Lower lobe of right lung (tissue), 2 donors: ENCODE measurements around the gene IFT122. TPM values are rescaled to one million over a fixed set of nuclear protein-coding genes. Genes with fewer than 3 reads are reported as not detected.
A peak's percentile ranks its signal among the peaks of the same experiment; 100 is the strongest.

Source experiments
- ATAC-seq, 2 donors: fragments of 200-7000 bp; cut with Tn5 transposase; one replicate each; pipeline ENCODE4 v1.9.1; 2020 to 2022; ENCODE audit warnings: mild to moderate bottlenecking in 2 of 2, moderate library complexity in 2 of 2
- DNase-seq: peaks from one replicate; pipeline ENCODE4 v3.0.0-alpha.2; 2020
- H3K27ac ChIP-seq: fragments of 200-600 bp; one replicate; pipeline ENCODE4 v1.8.0; 2022
- H3K27me3 ChIP-seq: fragments of 200-600 bp; one replicate; pipeline ENCODE4 v1.8.0; 2022; ENCODE audit warnings: low read depth
- H3K36me3 ChIP-seq: fragments of 200-600 bp; one replicate; pipeline ENCODE4 v1.8.0; 2022; ENCODE audit warnings: mild to moderate bottlenecking
- H3K4me1 ChIP-seq: fragments of 200-600 bp; one replicate; pipeline ENCODE4 v1.8.0; 2022
- H3K4me3 ChIP-seq: fragments of 200-600 bp; one replicate; pipeline ENCODE4 v1.8.0; 2022; ENCODE audit warnings: mild to moderate bottlenecking
- H3K9me3 ChIP-seq: fragments of 200-600 bp; one replicate; pipeline ENCODE4 v1.8.0; 2022
- intact Hi-C: fragments of 100-400 bp; cut with DNase I; formaldehyde crosslinking; loops from one replicate; pipeline ENCODE4 v1.11.0; 2022
- total RNA-seq: library from RNA; stranded (reverse); fragmentation: NEBNext Ultra II Directional; extraction: Animal tissue kit (Norgen Biotek cat#: 25700); gene quantifications from one replicate; pipeline ENCODE4 v1.2.1, GENCODE V29; 2021
- TF ChIP-seq, protein P1 (sequence below): fragments of 200-600 bp; IDR thresholded peaks from one replicate; pipeline ENCODE4 v1.8.0; 2022; ENCODE audit warnings: antibody characterized with exemption, mild to moderate bottlenecking
- donor health status: DM: no; HTN: yes; CAD: no; lungs with severe emphysema.

Gene IFT122
- total RNA-seq, 1 donor from 2014 or later = 29.9 TPM

DNA sequence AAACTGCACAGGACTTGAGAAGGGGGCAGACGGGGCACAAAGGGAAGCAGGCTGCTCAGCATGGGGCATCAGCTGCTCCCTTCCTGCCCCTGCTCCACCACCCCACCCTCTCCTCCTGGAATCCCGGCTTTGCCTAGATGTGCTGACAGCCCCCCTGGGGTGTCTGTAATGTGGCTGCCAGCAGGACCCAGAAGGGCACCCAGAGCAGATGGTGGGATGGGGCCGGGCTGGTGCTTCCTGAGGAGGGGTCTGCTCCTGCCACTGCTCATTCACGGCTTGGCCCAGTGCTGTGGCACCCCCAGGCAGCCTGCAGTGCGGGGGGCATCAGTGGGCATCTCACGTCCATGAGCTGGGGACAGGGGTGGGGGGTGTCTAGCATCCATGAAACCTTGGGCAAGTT lies 113.1 kb downstream of the IFT122 start:
- Histone ChIP-seq H3K9me3 (no peaks in the 10 kb centered on the region), H3K27me3 (no peaks in the 10 kb centered on the region), H3K4me3 (no peak overlapping the region), H3K4me1 (peaks cover 33% of the 10 kb centered on the region), H3K27ac (no peak overlapping the region), H3K36me3 (peaks cover 32% of the 10 kb centered on the region)
- intact Hi-C loops = no loop called here
- DNase-seq = no peak
- no peak for ATAC-seq
- TF ChIP-seq, protein P1, sequence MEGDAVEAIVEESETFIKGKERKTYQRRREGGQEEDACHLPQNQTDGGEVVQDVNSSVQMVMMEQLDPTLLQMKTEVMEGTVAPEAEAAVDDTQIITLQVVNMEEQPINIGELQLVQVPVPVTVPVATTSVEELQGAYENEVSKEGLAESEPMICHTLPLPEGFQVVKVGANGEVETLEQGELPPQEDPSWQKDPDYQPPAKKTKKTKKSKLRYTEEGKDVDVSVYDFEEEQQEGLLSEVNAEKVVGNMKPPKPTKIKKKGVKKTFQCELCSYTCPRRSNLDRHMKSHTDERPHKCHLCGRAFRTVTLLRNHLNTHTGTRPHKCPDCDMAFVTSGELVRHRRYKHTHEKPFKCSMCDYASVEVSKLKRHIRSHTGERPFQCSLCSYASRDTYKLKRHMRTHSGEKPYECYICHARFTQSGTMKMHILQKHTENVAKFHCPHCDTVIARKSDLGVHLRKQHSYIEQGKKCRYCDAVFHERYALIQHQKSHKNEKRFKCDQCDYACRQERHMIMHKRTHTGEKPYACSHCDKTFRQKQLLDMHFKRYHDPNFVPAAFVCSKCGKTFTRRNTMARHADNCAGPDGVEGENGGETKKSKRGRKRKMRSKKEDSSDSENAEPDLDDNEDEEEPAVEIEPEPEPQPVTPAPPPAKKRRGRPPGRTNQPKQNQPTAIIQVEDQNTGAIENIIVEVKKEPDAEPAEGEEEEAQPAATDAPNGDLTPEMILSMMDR = no peak

DNA sequence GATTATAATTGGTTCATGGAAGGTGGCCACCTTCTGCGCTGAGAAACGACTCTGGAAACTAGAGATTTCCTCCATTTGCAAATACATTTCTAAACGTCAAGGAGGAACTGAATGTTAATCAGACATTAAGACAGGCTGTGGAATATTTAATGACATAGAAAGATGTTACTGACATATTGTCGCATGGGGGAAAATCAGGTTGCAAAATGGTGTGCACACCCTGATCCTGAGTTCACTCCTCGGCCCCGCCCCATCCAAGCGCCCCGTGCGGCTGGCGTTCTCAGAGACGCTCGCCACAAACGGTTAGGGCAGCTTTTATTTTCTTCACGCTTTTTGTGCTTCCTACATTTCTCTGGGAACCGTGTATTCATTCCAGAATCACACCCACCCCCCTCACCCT lies 113.7 kb downstream of the IFT122 start:
- Histone ChIP-seq H3K27ac (no peak overlapping the region), H3K4me3 (no peak overlapping the region), H3K36me3 (peaks cover 38% of the 10 kb centered on the region), H3K4me1 (peaks cover 35% of the 10 kb centered on the region), H3K9me3 (no peaks in the 10 kb centered on the region), H3K27me3 (no peaks in the 10 kb centered on the region)
- ATAC-seq (no peak), DNase-seq (no peak)
- TF ChIP-seq, protein P1 = no peak
- intact Hi-C loops = no loop called here

DNA sequence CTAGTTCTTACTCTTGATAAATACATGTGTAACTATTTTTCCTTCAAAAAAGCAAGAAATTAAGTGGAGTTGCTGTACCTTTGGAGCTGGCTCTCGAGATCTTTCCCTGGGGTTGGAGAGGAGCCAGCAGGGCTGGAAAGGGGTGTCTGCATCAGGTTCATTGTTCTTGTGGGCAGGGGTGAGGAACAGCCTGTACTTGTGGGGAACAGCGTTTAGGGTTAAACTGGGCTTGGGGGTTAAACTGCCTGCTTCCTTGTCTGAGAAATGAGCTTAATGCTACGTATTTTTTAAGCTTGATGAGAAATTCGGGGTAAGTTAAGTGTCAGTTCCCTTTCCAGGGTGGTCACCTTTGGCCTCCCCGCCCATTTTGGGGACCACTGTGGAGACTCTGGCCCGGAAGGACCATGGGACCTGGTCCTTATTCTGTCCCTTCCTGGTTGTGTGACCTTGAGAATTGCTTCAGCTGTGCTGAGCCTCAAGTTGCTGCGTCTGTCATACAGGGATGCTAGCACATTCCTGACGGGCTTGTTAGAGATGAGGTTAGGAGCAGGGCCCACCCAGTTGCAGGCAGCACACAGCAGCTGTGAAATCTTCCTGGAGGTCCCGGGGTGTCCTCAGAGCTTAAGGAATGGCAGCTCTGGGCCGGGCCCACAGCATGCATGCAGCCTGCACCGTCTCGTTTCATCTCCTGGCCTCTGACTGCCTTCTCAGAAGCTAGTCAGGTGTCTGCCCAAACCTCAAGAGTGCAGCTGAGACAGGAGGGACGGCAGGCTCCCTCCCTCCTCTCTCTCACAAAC lies 114.5 kb downstream of the IFT122 start:
- intact Hi-C loops = no loop called here
- H3K4me3 ChIP-seq = no peak overlapping the region
- peak overlapping the region; percentile 36 for H3K27ac ChIP-seq
- no peaks in the 10 kb centered on the region for H3K9me3 ChIP-seq
- H3K27me3 ChIP-seq = no peaks in the 10 kb centered on the region
- DNase-seq (no peak), ATAC-seq (no peak)
- H3K36me3 ChIP-seq = peaks cover 46% of the 10 kb centered on the region
- TF ChIP-seq, protein P1 = no peak
- H3K4me1 ChIP-seq = peaks cover 43% of the 10 kb centered on the region

DNA sequence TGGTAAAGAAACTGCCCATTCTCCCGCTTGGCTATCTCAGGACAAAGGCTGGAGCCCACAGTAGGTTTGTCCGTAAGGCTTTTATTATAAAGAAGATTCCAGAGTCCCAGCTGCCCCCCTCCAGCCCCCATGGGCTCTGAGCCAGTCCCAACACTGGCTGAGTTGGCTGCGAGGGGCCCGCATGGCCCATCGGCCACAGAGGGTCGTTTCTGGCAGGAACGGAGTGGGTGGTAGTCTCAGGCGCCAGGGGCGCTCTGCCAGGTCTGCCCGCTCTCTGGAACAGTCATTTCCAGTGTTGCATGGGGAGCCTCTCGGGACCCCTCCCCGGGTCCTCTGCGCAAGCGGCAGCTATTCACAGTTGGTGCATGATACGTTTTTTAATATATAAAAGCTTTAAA lies 115.1 kb downstream of the IFT122 start:
- intact Hi-C loops = no loop called here
- TF ChIP-seq, protein P1 = no peak
- peaks cover 49% of the 10 kb centered on the region for H3K4me1 ChIP-seq
- H3K27me3 ChIP-seq = no peaks in the 10 kb centered on the region
- peaks cover 52% of the 10 kb centered on the region for H3K36me3 ChIP-seq
- no peaks in the 10 kb centered on the region for H3K9me3 ChIP-seq
- no peak overlapping the region for H3K27ac ChIP-seq
- ATAC-seq (no peak), DNase-seq (no peak)
- H3K4me3 ChIP-seq = no peak overlapping the region

DNA sequence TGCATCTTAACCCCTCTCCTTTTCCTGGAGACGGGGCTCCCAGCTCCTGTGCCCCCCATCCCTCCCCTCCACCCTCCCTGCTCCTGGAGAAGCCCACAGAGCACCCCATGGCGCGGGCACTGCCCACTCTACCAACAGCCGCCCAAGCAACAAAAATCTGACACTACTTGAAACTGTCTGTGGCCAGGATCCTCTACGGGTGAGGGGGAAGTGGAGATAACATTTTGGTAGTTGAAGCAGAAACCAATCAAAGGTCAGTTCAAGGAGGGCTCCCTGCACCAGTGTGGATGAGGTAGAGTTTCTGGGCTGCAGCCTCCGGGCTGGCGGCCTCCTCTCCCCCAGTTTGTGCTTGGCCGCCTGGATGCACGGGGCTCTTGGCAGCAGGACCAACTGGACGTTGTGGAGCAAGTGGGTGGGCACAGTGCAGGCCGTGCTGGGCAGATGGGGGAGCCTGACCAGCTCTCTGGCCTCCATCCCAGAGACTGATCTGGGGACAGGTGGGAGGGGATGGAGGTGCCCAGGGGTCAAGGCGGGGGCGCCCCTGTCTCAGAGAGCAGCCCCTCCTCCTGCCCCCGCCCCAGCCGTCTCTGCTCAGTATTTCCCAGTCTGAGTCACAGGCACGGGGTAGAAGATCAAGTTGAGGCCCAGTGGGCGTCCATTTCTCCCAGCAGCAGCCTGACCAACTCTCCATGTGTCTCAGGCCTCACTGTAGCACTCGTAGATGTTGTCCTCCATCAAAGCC lies 115.8 kb downstream of the IFT122 start:
- no peak overlapping the region for H3K27ac ChIP-seq
- no peak overlapping the region for H3K4me3 ChIP-seq
- ATAC-seq (no peak), DNase-seq (no peak)
- peaks cover 56% of the 10 kb centered on the region for H3K36me3 ChIP-seq
- TF ChIP-seq, protein P1 = no peak
- intact Hi-C loops = no loop called here
- H3K27me3 ChIP-seq = no peaks in the 10 kb centered on the region
- peaks cover 56% of the 10 kb centered on the region for H3K4me1 ChIP-seq
- H3K9me3 ChIP-seq = no peaks in the 10 kb centered on the region
